Gastroesophageal sphincter (tissue), 3 donors: ENCODE measurements around the gene ANP32B.

Source experiments
- EP300 ChIP-seq: sonication (generic); formaldehyde crosslinking; IDR thresholded peaks from one replicate; pipeline ENCODE4 v1.6.1; 2017; ENCODE audit warnings: antibody characterized with exemption, mild to moderate bottlenecking
- POLR2A ChIP-seq, 2 donors: fragments of 450-650 bp; IDR thresholded peaks; one replicate each; pipeline ENCODE4 v1.6.1; 2017; ENCODE audit warnings: antibody characterized with exemption in 2 of 2, mild to moderate bottlenecking in 2 of 2, moderate library complexity in 1 of 2
- POLR2AphosphoS5 ChIP-seq: sonication (generic); formaldehyde crosslinking; IDR thresholded peaks from one replicate; pipeline ENCODE4 v1.6.1; 2017; ENCODE audit warnings: antibody characterized with exemption
- TF ChIP-seq, protein P1 (sequence below), 4 experiments: fragments of 200-600 bp in 2 of 4; fragments of 450-650 bp in 2 of 4; sonication (generic) in 1 of 4; IDR thresholded peaks; one replicate each; pipeline ENCODE4 v1.5.1; 2017 to 2019; ENCODE audit warnings: antibody characterized with exemption in 4 of 4, mild to moderate bottlenecking in 2 of 4, moderate library complexity in 2 of 4

DNA sequence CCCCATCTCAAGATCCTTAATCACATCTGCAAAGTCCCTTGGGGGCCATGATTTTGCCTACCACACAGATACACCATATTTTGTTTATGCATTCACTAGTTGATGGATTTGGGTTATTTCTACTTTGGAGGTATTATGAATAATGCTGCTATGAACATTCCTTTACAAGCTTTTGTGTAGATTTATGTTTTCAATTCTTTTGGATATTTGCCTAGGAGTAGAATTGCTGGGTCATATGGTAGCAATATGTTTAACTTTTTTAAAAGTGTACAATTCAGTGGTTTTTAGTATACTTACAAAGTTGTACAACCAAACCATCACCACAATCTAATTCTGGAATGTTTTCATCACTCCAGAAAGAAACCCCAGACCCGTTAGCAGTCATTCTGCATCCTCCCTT is 7.8 kb upstream of the ANP32B start:
- TF ChIP-seq, protein P1, sequence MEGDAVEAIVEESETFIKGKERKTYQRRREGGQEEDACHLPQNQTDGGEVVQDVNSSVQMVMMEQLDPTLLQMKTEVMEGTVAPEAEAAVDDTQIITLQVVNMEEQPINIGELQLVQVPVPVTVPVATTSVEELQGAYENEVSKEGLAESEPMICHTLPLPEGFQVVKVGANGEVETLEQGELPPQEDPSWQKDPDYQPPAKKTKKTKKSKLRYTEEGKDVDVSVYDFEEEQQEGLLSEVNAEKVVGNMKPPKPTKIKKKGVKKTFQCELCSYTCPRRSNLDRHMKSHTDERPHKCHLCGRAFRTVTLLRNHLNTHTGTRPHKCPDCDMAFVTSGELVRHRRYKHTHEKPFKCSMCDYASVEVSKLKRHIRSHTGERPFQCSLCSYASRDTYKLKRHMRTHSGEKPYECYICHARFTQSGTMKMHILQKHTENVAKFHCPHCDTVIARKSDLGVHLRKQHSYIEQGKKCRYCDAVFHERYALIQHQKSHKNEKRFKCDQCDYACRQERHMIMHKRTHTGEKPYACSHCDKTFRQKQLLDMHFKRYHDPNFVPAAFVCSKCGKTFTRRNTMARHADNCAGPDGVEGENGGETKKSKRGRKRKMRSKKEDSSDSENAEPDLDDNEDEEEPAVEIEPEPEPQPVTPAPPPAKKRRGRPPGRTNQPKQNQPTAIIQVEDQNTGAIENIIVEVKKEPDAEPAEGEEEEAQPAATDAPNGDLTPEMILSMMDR (IDR thresholded peaks at IDR 0.05): no peak
- no peak for TF ChIP-seq POLR2AphosphoS5
- TF ChIP-seq POLR2A (IDR thresholded peaks at IDR 0.05): no peak
- TF ChIP-seq EP300: no peak
